Umbilical cord (tissue), 2 donors: ENCODE data around the gene BRI3. TPM values are rescaled to one million over a fixed set of nuclear protein-coding genes. Genes with fewer than 3 reads are reported as not detected.

ENCODE experiments used
- DNase-seq: peaks from one replicate; pipeline ENCODE4 v3.0.0-alpha.2; 2015; ENCODE audit warnings: low spot score
- total RNA-seq: library from RNA; depleted of rRNA; stranded (reverse); fragments of >200 nt; gene quantifications from one replicate; pipeline ENCODE4 v1.2.3, GENCODE V29; 2014; ENCODE audit warnings: low replicate concordance; ENCODE audit not compliant: insufficient read depth

Gene BRI3
- total RNA-seq, 1 donor from 2014 or later = 18.3 TPM

DNA sequence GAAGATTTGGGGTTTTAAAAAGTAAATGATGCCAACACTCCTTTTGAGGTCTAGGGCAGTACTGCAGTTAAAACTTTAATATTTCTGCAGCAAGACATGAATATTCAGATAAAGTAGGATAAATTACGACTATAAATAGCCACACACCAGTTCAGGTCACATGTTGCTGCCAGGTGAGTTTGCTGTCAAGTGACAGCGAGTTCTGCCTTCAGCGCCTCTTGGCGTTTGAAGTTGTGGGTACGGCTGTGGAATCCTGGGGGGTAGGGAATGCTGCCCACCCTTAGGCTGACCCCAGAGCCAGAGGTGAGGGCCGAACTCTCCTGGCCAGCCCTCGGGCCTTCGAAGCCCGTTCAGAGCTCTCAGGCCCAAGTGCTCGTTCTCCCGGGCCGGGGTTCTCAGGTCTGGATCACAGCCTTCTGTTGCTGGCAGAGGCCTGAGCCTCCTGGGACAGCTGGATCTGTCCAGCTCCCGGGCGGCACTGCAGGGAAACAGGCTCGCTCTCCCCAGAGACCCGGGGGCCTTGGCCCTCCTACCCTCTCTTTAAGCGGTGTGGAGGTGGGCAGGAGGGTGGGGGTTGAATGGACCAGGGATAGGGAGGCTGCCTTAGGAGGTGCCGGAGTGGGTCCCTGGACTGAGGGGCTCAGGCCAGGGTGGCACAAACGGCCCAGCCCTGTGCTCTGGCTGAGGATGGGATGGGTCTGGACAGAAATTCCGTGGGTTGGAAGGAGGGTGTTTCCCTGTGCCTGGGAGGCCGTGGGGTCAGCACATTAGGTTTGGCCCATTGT is 5.4 kb downstream of the BRI3 start:
- no peak for DNase-seq

DNA sequence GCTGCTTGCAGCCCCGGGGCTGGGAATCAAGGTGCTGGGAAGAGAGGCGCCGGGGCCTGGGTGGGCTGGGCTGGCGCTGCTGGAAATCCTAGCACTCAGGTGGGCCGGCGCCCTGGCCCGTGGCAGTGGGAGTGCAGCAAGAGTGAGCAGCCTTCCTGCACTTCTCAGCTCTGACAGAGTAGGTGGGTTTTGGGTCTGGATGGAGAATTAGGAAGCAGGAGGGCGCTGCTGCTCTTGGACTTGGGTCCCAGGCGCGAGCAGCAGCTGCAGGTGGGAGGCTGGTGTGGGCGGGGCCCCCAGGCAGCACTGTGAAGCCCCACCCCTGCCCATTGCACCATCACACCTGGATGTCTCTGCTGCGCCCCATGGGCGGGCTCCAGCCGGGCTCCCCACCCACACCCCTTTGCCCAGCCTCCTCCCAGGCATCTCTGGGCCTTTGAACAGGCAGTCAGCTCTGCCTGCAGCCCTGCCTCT is 6.0 kb downstream of the BRI3 start:
- DNase-seq = no peak

DNA sequence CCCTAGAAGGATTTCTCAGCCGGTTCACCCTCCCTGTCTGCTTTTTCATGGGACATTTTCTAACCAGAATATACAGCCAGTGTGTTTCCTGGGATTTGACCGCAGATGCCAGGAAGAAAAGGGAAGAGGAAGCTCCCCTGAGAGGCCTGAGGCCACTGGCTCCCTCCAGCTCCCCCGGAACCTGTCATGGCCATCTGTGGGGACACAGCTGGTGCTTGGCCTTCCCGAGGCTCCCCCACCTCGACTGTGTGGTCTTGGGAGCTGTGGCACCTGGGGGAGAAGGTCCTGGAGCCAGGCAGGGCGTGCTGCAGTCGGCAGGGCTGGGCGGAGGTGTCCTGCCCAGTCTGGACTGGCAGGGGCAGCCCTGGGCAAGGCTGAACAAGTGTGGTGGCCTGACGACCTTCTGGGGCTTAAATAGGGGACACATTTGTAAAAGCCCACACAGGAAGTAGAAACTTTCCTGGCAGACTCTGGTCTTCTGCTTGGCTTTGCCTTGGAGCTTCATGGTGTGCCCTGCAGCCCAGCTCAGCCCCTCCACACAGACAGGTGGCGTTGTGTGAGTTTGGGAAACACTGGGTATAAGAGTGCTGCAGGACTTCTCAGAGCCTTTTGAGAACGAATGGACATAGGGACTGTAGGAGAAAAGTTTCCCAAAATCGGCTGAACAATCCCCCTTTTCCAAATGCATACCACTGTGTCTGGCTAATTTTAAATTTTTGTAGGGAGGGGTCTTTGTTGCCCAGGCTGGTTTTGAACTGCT is 6.8 kb downstream of the BRI3 start:
- DNase-seq = no peak

DNA sequence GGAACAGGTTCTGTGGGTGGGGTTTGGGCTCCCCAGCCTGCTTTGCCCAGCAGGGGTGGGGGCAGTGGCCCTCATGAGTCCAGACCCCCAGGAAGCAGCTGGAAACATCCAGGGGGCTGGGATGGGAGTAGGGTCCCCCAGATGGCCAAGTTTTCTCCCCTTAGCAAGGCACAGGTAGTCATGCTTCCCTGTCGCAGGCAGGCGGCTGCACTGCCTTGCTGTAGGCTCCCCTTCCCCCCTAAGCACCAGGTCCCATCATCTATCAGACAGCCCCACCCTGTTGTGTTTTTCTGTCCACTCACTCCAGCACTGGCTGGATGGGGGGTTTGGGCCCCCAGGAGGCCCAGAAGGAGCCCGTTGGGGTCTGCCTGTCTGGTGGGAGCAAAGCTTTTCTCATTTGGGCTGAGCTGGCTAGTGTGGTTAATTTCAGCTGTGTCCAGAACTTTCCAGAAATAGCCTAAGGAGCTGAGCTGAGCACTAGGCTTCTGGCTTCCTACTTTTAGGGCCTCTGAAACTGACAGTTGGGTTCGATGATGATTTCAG is 7.9 kb downstream of the BRI3 start:
- DNase-seq = no peak

DNA sequence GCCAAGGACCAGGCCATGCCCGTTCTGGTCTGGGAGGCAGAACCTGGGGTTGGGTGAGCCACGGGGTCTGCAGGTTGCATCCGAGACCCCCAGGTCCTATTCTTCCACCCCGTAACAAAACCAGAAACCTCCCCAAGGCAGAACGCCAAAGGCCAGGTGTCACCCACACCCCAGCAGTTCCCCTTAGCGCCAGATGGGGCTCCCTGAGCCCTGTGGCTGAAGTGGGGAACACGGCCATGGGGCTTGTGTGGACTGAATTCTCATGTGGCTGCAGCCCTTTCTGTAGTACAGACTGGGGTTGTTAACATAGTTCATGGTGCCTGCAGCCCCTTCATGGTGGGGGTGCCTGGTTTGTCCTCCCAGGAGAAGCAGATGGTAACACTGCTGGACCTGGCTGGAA is 10.2 kb downstream of the BRI3 start:
- DNase-seq = no peak

DNA sequence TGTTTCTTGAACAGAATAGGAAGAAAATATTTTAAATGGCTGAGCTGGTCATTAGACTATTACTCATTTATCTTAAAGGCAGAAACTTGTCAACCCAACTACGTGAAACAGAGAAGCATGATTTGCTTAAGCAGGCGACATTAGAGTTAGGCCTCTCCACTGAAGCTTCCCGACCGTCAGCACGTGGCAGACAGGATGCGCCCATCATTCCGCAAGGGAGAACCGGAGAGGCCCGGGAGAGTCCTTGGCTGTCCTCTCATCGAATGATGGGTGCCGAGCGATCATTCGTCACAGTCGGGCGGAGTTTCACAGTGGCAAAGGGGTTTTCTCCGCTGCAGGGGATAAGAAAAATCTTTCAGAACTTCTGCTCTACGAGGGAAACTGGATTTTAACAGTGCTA is 11.8 kb downstream of the BRI3 start:
- no peak for DNase-seq

DNA sequence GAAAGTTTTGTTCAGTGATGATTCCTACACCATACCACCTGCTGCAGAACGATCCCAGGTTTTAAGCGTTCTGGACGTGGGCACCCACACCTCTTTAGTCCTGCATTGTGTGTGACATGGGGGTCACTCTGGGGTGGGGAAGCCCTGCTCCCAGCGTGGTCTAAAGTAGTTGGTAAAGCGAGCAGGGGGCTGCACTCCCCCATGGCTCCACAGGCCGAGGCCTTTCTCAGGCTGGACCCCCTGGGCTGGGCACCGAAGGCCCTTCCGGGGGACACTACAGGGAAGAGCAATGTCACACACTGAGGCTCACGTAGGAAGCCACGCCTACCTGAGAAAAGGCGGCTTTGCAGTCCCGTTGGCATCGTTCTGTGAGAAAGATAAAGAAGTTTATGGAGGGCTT is 12.3 kb downstream of the BRI3 start:
- no peak for DNase-seq

DNA sequence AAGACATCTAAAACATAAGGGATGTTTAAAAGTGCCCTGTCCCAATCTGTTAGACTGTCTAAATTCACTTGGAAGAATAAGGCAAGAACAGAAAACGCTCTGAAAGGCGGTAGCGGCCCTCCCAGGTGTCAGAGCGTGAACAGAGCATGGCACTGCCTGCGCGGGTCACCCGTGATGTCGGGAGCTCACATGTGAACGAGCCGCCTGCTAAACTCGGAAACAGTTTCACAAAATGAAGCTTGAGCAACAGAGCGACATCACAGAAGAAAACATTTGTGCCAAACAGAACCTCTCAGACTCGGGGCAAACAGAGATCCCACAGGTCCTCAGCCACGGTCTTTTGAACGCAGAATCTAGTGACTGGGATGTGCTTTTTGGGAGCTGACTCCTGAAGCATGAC is 12.8 kb downstream of the BRI3 start:
- DNase-seq = no peak

DNA sequence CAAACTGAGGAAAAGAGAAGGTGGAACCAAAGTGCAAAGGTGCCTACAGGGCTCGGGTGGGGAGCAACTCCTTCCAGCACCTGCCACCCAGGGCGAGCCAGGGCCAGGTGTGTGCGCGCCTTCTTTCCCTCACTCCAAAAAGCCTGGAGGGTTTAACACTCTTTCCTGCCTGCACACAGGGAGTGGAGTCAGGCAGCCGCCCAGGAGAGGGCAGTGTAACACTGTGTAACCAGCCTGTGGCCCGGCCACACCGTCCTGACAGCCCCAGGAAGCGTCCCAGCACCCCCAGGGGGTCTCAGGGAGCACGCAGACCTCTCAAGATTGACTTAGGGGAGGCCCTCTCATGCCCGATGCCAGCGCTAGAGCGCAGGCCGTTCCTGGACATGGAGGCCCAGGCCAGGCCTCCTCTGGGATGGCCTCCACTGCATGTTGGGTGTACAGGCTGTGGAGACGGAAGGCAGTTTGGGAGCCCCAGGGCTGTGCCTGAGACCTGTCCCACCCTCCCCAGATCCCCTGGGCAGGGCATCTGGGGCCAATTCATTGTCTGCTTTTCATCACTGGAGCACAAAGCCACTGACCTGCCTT is 13.4 kb downstream of the BRI3 start:
- DNase-seq = peak; percentile 60

DNA sequence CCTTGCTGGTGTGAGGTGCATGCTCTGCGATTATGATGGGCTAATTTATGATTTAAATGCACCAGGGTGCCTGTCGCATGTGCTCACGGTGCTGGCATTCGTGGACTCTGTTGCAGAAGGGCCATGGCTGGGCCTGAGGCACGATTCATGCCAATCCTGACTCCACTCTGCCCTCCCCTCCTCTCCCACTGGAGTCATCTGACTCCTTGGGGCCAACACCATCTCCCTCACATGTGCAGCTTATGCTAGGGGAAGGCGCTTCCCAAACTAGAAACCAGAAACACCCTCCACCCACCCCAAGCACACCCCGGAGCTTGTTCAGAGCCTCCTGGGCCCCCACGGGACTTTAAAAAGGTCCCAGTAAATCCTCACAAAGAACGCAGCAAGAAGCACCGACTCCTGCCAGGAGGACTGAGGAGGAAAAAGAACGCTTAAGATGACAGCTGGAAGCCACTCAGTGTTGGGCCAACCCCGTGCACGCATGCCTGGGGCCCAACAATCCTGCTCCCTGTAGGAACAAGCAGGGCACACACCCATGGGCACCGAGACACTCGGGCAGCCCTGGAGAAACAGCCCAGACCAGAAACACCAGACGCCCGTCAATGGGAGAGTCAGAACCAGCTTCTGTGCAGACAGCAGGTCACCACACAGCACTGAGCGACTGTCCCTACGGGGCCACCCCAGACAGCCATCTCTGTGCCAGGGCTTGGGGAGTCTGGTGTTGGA is 14.1 kb downstream of the BRI3 start:
- peak; percentile 46 for DNase-seq

DNA sequence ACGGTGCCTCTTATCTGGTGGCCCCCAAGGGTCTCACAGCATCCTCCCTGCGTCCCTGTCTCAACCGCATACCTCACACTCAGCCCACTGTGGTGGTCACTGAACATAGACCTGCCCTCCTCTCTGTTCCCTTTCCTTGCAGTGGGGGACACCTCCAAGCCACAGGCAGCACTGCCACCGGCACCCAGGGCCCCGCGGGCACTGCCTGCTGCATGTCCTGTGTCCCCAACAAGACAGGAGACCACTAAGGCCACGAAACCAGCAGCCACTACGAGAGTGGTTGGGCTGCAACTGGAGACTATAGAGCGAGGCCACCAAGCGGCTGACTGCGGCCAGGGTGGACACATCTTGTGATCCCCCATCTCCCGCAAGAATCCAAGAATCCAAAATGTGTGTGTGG is 15.3 kb downstream of the BRI3 start:
- DNase-seq = no peak

DNA sequence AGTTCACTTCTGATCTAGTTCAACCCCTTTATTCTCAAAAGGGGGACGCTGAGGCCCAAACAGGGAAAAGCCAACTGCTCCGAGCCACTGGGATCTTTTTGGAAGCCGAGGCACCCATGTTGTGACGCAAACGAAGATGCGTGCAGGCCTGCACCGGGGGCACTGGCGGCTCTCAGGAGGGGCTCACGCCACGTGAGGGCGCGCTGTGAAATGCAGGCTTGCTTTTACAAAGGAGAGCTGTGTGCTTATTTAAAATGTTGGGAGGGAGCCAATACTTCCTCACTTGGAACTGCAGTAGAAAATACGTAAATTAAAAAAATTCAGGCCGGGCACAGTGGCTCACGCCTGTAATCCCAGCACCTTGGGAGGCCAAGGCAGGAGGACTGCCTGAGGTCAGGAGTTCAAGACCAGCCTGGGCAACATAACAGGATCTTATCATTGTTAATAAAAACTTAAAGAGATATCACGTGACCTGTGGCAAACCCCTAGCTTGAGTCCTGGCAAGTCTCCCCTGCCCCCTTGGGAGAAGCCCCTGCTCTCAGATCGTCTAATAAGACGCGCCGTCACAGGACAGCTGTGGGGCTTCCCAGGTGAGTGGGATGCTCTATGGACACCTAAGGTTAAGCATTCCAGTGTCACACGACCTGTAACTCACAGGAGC is 16.3 kb downstream of the BRI3 start:
- no peak for DNase-seq

DNA sequence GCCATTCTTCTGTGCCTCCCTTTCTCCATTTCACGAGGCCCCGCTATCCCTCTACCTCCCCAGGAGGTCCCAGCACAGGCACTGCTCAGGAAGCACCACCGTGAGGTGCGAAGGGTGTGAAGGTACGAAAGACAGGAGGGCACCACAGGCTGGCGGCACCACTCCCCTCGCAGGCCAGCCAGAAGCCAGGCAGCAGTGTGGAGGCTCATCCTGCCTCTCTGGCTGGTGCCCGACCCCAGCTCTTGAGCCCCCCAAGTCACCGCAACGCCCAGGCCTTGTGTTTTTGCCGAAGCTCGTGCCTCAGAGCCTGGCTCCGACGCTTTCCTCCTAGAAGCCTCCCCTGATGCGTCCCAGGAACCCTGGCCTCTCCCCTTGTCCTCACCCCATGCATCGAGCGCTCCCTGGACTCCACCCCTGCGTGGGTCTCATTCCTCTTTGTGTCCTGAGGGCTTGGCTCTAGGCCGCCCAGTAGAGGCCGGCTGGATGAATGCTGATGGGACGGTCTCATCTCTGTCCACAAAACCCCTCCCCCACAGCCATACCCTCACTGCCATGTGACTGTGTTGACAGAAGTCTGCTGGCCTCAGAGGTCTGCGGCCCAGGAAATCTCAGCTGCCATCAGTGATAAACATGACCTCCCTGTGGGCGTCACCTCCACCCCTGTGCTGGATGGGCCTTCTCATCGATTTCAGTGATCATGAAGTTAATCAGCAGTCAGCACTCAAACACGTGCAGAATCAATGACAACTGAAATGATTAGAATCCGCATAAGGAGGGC is 19.3 kb downstream of the BRI3 start:
- DNase-seq = no peak

DNA sequence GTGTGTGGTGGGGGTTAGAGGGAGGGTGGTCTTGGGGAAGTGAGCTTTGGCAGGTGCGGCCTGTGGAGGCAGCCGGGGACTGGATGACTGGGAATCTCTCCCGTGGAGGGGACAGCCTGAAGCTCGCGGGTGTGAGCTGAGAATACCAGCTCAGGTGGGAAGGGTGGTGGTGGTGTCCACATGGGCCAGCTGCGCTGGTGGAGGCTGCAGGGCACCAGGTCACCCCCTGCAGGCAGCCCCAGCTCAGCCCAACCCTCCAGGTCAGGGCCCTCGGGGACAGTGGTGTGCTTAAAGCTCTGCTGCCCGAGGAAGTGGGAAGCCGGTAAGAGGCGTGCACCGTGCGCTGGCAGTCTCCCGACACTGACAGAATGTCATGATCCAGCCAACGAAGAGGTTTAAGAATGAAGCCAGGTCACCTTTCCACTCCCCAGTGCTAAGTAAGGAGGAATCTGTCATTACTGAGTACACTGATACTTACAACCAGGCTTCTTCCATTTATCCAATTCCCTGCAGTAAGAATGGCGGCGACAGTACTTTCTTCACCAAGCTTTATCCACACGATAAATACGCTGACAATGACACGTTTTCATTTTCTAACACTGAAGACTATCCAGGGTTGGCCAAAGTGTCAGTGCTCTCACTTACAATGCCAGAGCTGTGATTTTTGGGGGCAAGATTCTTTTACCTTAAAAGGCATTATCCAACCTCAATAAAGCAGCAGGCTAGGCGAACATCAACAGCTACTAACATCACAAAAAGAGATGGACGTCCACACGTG is 20.4 kb downstream of the BRI3 start:
- no peak for DNase-seq

DNA sequence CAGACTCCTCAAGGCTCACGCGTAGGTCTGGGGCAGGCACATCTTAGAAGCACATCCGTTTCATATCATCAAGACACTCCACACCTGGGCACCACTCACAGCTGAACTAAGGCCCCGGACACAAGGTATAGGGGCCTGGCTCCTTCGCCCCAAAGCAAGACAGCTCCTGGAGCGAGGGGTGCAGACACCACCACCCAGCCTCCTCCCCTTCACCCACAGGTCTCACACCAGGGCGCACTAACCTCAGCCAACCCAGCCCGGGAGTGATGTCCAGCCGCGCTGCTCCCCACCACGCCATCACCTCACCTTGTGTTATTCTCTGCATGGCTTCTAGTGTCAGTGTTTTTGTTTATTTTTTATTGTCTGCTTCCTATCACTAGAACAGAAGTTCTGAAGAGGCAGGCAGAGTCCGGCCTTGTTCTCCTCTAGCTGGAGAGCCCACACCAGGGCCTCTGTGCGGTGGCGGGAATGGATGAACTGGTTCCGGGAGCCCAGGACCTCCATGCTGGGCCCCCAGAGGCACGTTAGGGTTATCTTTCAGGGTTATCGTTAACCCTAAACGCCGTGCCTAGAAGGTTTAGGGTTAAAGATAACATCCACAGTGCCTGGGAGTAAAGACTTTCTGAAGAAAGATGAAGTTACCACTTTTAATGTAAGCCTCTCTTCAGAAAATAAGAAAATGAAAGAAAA is 21.8 kb downstream of the BRI3 start:
- DNase-seq = no peak

DNA sequence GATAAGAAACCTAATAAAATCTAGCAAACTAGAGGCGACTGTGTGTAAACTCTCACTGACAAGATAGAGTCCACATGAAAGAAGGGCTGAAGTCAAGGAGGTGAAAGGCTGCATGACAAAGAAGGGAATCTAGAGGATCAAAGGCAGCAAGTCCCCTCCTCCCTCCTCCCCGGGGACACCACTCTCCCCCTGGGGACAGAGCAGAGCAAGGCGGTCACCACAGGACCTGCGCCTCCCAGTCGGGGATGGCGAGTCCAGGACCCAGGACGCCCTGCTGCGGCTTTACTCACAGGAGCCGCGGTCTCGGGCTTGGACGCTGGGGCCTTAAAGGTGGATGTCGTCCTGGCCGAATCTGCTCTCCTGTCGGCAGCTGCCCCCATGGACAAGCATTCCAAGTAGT is 22.4 kb downstream of the BRI3 start:
- peak; percentile 62 for DNase-seq

DNA sequence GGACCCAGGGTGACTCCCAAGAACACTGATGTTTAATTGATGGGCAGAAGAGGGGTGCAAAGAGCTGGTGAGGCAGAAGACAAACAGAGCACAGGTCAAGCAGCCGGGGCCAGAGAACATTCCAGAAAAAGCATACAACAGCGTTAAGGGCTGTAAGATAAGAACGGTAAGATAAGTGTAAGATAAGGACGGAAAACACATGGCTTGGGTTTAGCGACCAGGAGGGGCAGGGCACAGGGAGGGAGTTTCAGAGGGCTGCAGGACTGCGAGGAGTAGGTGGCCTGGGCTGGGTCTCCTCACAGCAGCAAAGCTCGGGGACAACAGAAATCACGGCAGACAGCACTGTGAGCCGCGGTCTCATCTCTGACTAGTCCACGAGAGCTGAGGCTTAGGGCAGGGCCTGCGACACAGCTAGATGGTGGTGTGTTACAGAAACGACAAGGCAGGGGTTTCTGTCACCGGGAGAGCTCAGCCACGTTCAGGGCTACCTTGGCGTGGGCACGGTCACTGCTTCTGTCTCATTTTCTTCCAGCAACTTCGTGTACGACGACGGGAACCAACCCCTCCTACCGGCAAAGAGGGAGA is 24.6 kb downstream of the BRI3 start:
- DNase-seq = peak; percentile 48

DNA sequence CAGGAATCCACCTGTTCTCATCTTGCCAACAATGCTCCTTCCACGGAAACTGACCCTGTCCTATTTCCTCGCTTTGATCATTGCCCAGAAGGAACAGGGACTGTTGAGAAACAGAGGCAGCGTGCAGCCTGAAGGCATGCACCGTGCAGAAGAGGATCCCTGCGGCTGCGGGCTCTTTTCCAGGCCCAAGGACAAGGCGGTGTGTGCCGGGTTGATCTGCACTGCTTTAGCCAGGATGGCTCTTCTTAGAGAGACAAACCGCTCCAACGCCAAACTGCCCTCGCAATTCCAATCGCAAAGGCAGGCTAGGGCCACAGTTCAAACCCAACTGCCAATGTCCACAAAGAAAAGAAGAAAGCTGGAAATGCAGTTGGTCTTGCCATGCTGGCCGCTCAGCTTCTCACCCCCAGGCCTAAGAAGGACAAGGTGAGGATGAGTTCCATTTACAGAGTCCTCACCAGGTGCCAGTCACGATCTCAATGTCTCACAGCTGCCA is 26.5 kb downstream of the BRI3 start:
- no peak for DNase-seq
